NCI-H2196 treated with DMSO at 0.1 percent for 48 hours (cell line): ENCODE measurements around the gene OSBPL10.
A peak's percentile ranks its signal among the peaks of the same experiment; 100 is the strongest.

Source experiments
- DNase-seq: peaks from one replicate; lab custom pipeline; 2025; ENCODE audit not compliant: unreplicated experiment; lab: John Stamatoyannopoulos, UW

The OSBPL10 gene

GRCh38 chr3:31752305-31753049 lies 228.6 kb downstream of the OSBPL10 start:
- DNase-seq, result no peak

GRCh38 chr3:31750341-31750740 lies 230.7 kb downstream of the OSBPL10 start:
- DNase-seq, result no peak

GRCh38 chr3:31748933-31749295 lies 232.1 kb downstream of the OSBPL10 start:
- no peak for DNase-seq

GRCh38 chr3:31748281-31748932 lies 232.7 kb downstream of the OSBPL10 start:
- no peak for DNase-seq

- DNase-seq, result no peak
These were observed 233.3 kb downstream of the OSBPL10 start for GRCh38 chr3:31747785-31748184.

GRCh38 chr3:31744913-31745312 lies 236.1 kb downstream of the OSBPL10 start:
- no peak for DNase-seq

GRCh38 chr3:31743331-31744089 lies 237.6 kb downstream of the OSBPL10 start:
- DNase-seq, result peak; percentile 18

- DNase-seq, result no peak
These were observed 240.7 kb downstream of the OSBPL10 start for GRCh38 chr3:31740397-31740796.

GRCh38 chr3:31738412-31738811 lies 242.7 kb downstream of the OSBPL10 start:
- DNase-seq, result no peak

GRCh38 chr3:31735667-31736066 lies 245.4 kb downstream of the OSBPL10 start:
- DNase-seq, result no peak

- DNase-seq, result peak; percentile 61
These were observed 247.8 kb downstream of the OSBPL10 start for GRCh38 chr3:31733234-31733667.

GRCh38 chr3:31732548-31732947 lies 248.5 kb downstream of the OSBPL10 start:
- DNase-seq, result peak; percentile 49

- DNase-seq, result no peak
These were observed 251.5 kb downstream of the OSBPL10 start for GRCh38 chr3:31729573-31729972.

- no peak for DNase-seq
These were observed 252.0 kb downstream of the OSBPL10 start for GRCh38 chr3:31729082-31729481.

- DNase-seq, result no peak
These were observed 252.7 kb downstream of the OSBPL10 start for GRCh38 chr3:31728403-31728802.

- no peak for DNase-seq
These were observed 255.1 kb downstream of the OSBPL10 start for GRCh38 chr3:31725976-31726375.

- DNase-seq, result no peak
These were observed 255.5 kb downstream of the OSBPL10 start for GRCh38 chr3:31725568-31725967.

GRCh38 chr3:31724651-31725050 lies 256.4 kb downstream of the OSBPL10 start:
- DNase-seq, result no peak

GRCh38 chr3:31724116-31724515 lies 256.9 kb downstream of the OSBPL10 start:
- DNase-seq, result no peak

GRCh38 chr3:31723701-31724100 lies 257.4 kb downstream of the OSBPL10 start:
- no peak for DNase-seq

GRCh38 chr3:31721676-31722075 lies 259.4 kb downstream of the OSBPL10 start:
- DNase-seq, result no peak
